Measurements from ENCODE around the gene NTM. TPM values are rescaled to one million over a fixed set of nuclear protein-coding genes. Genes with fewer than 3 reads are reported as not detected.

Gene NTM

Small RNA genes within 50 kb of the gene (small RNA-seq; reads per million reads assigned to genes)
- gene RNU6ATAC12P (ENCODE audit: insufficient read depth), result not detected

All from neuronal stem cell (in vitro differentiated cells).